Thyroid gland (tissue), 4 donors: ENCODE measurements around the gene NANOG.

ENCODE experiments used
- POLR2A ChIP-seq, 2 donors: fragments of 450-650 bp; IDR thresholded peaks; one replicate each; pipeline ENCODE4 v1.6.1; 2017; ENCODE audit warnings: antibody characterized with exemption in 2 of 2, mild to moderate bottlenecking in 2 of 2, moderate library complexity in 1 of 2
- TF ChIP-seq, protein P1 (sequence below), 6 experiments: fragments of 200-600 bp in 3 of 6; fragments of 450-650 bp in 3 of 6; sonication (generic) in 3 of 6; IDR thresholded peaks; one replicate each; pipeline ENCODE4 v1.5.1; 2016 to 2019; ENCODE audit warnings: antibody characterized with exemption in 6 of 6, mild to moderate bottlenecking in 2 of 6, inconsistent platforms in 1 of 6, moderate library complexity in 1 of 6

DNA sequence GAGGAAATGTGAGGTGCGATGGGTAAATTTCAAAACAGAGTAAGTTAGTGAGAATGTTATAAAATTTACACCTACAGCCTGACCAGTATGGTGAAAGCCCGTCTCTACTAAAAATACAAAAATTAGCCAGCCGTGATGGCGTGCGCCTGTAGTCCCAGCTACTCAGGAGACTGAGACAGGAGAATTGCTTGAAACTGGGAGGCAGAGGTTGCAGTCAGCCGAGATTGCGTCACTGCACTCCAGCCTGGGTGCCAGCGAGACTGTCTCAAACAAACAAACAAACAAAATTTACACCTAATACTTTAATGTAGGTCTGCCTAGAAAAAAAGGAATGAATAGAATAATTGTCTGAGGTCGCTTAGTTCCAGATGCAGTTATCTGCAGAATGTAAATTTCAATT is 45.9 kb downstream of the NANOG start:
- no peak for TF ChIP-seq POLR2A (IDR thresholded peaks at IDR 0.05)
- TF ChIP-seq, protein P1, sequence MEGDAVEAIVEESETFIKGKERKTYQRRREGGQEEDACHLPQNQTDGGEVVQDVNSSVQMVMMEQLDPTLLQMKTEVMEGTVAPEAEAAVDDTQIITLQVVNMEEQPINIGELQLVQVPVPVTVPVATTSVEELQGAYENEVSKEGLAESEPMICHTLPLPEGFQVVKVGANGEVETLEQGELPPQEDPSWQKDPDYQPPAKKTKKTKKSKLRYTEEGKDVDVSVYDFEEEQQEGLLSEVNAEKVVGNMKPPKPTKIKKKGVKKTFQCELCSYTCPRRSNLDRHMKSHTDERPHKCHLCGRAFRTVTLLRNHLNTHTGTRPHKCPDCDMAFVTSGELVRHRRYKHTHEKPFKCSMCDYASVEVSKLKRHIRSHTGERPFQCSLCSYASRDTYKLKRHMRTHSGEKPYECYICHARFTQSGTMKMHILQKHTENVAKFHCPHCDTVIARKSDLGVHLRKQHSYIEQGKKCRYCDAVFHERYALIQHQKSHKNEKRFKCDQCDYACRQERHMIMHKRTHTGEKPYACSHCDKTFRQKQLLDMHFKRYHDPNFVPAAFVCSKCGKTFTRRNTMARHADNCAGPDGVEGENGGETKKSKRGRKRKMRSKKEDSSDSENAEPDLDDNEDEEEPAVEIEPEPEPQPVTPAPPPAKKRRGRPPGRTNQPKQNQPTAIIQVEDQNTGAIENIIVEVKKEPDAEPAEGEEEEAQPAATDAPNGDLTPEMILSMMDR (IDR thresholded peaks at IDR 0.05): no peak
